Muscle of arm (tissue), 12 donors: ENCODE data around the gene TFAP2A. TPM values are rescaled to one million over a fixed set of nuclear protein-coding genes. Genes with fewer than 3 reads are reported as not detected.

Experiments used
- DNase-seq: peaks from one replicate; pipeline ENCODE4 v3.0.0-alpha.2; 2013
- polyA plus RNA-seq, 12 donors: library from polyadenylated mRNA; unstranded; fragments of 120-200 nt; gene quantifications; one replicate each; pipeline ENCODE4 v1.2.1, GENCODE V29; 2013; ENCODE audit not compliant: insufficient read length in 12 of 12

Gene TFAP2A
- polyA plus RNA-seq, 12 donors = 0.27 to 71.3 (median 0.51) TPM; not detected in 2

DNA sequence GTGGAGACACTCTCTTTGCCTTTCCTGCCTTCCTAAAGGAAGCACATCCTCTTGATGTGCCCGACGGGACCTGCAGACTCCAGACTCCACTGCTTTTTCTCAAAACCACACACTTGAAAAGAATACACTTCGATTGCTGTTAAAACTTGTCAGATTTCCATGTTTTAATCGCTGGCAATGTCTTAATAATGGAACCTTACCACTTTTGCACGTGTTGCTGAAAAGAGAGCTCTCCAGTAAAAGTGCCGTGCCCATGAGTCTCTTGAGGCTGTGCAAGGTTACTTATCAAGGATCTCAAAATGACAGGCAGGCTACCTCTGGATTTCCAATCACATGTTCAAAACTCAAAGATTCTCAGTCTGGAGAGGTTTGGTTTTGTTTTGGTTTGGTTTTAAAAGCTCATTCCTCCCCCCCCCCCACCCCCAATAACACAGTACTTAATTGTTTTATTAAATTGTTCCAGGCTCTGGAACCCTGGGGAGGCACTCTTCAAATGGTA, 12.0 kb upstream of the TFAP2A start:
- DNase-seq = no peak

- no peak for DNase-seq
These were observed 11.3 kb upstream of the TFAP2A start for GRCh38 chr6:10425975-10426780.

- DNase-seq = no peak
These were observed 10.5 kb upstream of the TFAP2A start for GRCh38 chr6:10425176-10425974.

DNA sequence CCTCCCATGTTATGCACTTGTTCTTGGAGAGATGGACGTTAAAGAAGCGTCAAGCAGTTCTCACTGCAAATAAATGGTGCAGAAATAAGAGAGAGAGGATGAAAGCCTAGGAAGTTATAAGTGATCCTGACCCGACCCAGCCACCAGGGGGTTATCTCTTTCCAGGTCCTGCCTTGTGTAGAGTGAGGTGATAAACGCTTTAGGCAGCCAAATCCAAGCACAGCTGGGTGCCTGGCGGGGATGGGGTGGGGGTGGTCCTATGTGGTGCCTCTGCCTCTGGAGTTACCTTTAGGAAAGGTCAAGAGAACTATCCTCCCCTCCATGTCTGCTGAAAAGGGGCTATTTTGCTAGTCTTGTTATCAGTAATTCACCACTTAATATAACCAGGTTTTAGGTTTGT, 9.2 kb upstream of the TFAP2A start:
- DNase-seq = no peak

DNA sequence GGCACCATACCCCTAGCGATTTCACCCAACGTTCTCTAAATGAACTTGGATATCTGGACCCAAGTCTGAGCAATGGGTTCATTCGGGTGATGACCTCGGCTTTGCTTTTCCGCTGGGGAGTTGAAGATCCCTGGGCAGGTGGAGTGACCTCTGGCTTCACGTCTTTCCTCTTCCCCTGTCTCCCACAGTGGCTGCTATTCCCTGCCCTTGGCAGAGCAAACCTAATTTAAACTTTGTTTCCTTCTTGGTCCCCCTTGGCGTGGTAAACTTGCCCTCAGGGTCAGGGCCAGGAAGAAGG, 7.8 kb upstream of the TFAP2A start:
- no peak for DNase-seq

GRCh38 chr6:10421921-10422736, 7.3 kb upstream of the TFAP2A start:
- DNase-seq = no peak

DNA sequence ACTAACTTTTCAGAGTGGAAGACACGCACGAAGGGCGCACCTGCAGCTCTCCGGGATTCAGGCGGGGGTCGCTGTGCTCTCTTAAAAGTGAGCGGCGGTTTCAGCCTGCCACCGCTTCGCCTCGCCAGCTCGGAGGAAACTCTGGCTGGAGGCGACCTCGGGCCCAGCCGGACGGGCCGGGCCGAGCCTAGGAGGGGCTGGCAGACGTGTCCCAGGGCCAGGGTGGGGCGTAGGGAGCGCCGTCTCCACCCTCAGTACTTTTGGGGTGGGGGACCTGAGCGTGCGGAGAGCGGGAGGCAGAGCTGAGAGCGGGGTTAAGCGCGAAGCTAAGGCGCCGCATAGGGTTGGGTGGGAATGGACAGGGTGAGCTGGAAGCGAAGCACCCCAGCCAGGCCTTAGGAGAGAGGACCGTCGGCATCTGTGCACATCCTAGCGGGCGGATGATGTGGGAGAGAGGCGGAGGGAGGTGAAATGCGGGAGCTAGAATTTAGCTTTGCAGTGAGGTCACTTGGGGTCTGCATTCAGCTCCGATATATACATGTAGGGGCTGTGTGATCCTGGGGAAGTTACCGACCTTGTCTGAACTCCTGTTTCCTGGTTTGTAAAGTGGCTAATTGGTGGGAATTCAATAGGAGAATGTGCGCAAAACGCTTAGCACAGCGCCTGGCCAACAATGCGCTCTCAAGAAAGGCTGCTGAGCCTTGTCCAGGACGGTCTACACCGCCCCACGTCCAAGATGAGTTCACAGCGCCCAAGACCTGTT, 6.5 kb upstream of the TFAP2A start:
- DNase-seq = no peak

GRCh38 chr6:10420546-10421157, 5.8 kb upstream of the TFAP2A start:
- no peak for DNase-seq

DNA sequence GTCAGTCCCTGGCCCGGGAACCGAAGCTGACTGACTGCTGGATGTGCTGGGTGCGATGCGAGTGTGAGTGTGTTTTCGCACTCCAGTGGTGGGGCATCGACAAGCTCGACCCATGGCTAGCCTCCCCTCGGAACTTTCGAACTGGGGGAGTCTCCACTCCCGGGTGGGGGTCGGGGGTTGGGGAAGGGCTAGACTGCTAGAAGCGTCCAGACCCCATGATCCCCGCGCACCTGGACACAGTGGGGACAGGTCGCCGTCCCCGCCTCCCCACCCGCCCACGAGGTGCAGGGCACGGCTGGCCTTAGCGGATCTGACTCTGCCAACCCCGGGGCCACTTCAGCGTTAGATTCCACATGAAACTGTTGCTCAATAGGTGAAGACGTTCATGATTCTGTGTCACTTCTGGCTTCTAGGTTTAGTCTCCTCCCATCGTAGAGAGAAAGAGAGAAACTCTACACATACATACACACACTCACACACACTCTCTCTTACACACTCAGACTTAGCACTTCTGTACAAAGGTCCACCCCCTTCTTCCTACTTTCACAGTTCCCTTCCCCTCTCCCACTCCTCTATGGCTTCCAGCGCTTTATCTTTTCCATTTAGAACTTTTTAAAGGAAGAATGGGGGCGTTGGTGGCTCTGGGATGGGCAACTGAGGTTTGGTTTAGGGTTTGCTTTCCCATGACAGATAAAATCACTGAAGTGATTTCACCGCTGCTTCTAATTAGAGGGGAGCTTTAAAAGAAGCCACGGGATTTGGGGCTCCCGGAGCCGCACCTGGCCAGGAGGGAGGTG, 5.1 kb upstream of the TFAP2A start:
- DNase-seq = no peak

DNA sequence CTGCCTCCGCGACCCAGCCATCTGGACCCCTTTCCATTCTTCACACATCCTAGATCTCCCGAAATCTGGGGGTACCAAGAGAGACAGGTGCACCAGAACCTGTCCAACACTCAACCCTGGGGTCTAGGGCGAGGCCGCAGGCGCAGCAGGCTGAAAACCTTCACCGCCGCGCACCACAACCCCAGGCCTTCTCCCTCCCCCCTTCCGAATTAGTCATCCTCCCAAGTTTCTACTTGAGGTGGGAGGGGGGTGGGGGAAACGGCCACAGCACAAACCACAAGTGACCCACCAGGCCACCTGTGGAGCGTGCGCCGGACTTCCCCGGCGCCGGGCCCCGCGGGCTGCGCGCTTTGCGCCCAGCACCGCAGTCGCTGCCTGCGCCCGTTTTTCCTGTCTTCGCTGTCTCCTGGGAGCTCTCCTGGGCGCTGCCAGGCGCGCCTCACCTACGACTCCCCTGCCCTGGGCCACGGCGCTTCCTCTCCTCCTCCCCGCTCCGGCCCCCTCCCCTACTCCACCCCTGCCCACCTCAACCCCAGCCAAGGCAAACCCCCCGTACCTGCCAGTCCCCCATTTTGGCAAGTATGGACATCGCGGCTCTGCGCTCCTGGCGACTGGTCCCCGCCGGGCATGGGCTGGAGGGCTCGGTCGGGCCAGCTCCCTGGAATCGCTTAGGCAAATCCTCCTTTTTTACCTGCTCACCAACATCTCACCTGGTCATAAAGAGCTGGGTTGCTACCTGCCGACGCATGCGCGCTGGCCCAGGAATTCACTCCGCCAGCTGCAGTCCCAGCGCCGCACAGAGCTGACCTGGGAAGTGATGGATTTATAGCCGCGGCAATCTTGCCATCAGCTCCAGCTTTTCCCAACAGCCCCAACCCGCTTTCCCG, 4.2 kb upstream of the TFAP2A start:
- no peak for DNase-seq

DNA sequence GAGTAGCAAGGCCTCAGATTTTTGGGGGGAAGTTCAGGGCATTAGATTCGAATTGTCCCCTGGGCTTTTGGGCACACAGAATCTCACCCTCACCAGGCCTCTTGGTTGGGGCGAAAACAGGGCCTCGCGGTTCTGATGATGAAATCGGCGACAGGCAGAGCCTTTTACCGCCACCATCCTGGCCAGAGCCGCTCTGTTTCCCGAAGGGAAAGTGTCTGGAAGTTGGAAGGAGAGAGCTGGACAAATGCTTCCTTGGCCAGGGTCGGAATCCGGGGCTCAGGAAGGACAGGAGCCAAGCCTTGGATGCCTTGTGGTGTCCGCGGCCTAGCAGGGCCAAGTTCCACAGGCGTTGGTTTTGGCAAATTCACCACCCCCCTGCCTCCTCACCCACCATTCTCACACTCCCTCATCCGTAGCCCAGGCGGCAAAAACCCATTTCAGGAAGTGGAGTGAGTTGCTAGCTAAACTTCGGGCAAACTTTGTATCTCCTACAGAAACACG, 3.5 kb upstream of the TFAP2A start:
- DNase-seq = no peak

- DNase-seq = no peak
These were observed 2.8 kb upstream of the TFAP2A start for GRCh38 chr6:10417681-10418104.

DNA sequence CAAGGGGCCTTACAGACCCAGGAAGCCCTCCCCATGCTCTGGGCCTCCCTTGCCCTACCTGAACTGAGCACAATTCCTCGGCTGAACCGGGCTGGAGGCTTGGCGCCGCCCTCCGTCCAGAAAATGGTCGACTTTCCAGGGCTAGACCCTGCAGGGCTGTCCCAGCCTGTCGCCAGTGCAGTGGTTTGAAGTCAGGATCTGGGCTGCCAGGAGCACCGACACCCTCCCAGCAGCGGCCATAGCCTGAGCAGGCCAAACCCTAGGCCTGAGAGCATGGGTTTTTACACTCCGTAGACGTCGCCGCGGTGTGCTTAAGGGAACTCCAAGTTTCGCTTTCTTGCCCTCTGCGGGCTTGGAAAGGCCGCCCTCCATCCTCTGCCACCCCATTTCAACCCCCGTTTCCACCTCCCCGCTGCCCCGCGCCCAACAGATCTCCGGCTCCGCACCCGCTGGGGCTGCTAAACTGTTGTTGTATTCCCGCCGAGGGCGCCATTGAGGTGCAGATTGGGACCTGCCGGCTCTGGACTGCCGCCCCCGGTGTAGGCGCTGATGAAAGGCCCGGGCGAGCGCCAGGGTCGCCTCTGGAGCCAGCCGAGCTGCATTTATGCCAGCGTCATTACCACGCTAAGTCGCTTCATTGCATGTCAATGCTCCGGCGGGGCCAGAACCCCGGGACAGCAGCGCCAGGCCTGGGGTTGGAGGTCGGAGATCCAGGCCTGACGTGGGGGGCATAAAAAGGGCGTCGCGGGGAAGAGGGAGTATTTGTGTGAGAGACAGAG, 2.2 kb upstream of the TFAP2A start:
- no peak for DNase-seq

DNA sequence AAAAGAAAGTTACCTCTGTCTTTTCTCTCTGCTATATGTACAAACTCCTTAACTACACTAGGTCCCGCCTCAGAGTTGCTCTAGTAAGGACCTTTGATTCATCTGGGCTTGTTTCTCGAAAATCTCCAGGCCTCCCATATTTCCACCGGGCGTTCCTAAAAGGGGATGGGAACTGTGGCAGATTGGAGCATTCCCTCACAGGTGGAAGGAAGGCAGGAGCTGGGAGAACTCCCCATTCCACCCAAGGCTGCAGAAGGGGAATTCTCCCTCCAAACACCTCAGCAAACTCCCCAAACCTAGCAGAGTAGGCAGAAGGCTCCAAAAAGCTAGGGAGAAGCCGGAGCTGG, 1.6 kb upstream of the TFAP2A start:
- no peak for DNase-seq

DNA sequence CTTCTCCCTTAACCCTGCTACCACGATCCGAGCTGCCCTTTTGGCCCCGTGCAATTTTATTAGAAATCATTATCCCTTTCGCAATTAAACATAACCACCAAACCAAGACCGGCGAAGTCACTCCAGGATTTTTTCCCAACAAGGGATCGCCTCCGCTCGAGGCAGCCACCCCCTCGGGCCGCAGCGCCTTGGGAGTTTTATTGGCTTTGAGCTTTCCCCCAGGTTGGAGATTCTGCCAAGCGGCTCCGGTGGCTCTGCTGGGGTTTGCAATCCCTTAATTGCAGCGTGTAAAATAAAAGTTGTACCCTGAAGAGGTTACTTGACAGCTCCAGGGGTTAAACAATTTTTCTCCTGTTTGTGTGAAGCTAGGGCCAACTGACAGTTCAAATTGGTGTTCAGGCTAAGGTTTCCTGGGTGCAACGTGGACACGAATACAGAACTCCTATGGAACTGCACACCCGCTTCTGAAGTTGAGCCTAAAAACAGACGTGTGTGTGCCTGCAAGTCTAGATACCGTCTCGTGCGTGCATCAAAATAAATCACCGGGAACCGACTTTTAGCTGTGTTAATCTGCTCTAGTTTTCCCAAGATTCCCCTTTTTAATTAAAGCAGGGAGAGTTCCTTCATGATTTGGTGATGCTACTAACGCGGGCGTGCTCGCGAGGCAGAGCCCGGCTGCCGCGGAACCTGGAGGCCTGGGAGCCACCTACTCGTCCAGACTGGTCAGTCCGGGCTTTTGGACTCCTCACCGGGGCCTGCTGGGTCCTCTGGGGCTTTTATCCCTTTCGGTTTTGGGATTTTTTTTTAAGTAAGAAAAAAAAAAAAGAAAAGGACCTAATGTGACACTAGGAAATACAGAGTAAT, 975 bp upstream of the TFAP2A start:
- no peak for DNase-seq

DNA sequence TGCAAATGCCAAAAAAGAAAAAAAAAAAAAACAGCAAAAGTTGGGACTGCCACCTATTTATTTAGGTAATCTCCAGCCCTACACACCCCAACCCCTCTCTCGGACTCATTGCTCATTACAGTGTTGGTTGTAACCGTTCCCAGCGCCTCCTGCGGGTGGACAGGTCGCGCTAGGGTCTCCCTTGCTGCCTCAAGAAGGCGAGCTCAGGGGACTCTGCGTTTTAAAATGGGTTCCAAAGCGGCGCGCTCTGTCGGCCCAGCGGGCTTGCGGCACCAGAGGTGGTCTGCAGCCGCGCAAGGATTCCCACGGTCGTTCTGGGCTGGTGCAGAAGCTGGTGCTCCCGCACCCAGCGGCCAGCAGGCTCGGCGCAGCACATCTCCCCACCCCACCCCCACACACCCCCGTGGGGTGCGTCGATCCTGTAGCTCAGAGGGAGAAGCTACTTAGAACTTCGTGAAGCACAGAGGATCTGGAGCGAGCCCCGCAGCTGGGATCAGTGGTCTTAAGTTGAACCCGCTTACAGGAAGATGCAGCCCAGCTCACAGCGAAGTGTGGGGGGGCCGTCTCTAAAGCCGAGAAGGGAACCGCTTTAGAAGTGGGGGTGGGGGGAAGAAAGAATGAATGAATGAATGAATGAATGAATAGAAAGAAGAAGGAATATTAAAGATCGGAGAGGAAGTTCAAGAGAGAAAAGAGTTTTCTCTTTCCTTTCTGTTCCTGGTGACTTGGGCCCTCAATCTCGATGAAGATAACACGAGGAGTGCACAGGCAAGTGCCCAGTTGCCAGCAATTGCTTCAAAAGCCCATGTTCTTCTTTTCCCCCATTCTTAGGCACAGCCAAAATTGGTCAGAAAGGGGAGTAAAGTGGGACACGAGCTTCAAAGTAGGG, 780 bp downstream of the TFAP2A start:
- no peak for DNase-seq
